Measurements from ENCODE around the gene KIF17. TPM values are rescaled to one million over a fixed set of nuclear protein-coding genes. Genes with fewer than 3 reads are reported as not detected.

The KIF17 gene
- total and polyA plus RNA-seq, 2 of the 4 experiments (the other 2 are of a cell fraction): 4.5 to 5.7 TPM

GRCh38 chr1:20719871-20720620 lies 2.2 kb upstream of the KIF17 start:
- H3K9ac ChIP-seq (ENCODE audit: low read depth, low read length): no peak overlapping the region
- no peak overlapping the region for H3K56ac ChIP-seq (ENCODE audit: extremely low read depth, insufficient read depth, low read length)
- H3K9me3 ChIP-seq (ENCODE audit: control insufficient read depth, insufficient read depth, low read length): no peaks in the 10 kb centered on the region
- no peak overlapping the region for H2AK5ac ChIP-seq (ENCODE audit: low read depth, low read length)
- H4K5ac ChIP-seq (ENCODE audit: low read depth, low read length): no peak overlapping the region
- H4K8ac ChIP-seq (ENCODE audit: low read depth in 2 of 2, low read length in 2 of 2): no peak overlapping the region
- dilution Hi-C loops (cut with HindIII; ENCODE audit: low sequenced_read_pairs, unreplicated experiment): no loop called here
- H3K4me2 ChIP-seq (ENCODE audit: low read depth, low read length): no peak overlapping the region
- H2AFZ ChIP-seq (replicated peaks; ENCODE audit: low read length, poor library complexity): no peak overlapping the region
- H2BK120ac ChIP-seq (ENCODE audit: low read depth, low read length): no peak overlapping the region
- H4K91ac ChIP-seq (ENCODE audit: insufficient read depth, low read depth, low read length): no peak overlapping the region
- H3K27ac ChIP-seq (ENCODE audit: insufficient read depth, low read length): no peak overlapping the region
- H2BK20ac ChIP-seq (ENCODE audit: low read depth, low read length): no peak overlapping the region
- no CpG with 5 or more reads among the region's 5 CpGs for WGBS, 2 experiments (ENCODE audit: extremely low coverage in 2 of 2, insufficient read length in 1 of 2)
- H2BK5ac ChIP-seq (ENCODE audit: low read depth, low read length, poor library complexity, severe bottlenecking): no peak overlapping the region
- H3K36me3 ChIP-seq (ENCODE audit: control insufficient read depth, insufficient read depth, low read length): no peaks in the 10 kb centered on the region
- peaks cover 0 to 6% of the 10 kb centered on the region in 2 experiments; a peak in 1 of 4 replicates for H3K79me1 ChIP-seq (ENCODE audit: low read depth in 1 of 2, low read length in 2 of 2)
- TF ChIP-seq CEBPB (IDR thresholded peaks at IDR 0.05; ENCODE audit: low read depth, low read length) (no peak), RCOR1 (IDR thresholded peaks at IDR 0.05; ENCODE audit: insufficient replicate concordance, low read length) (no peak), RAD21 (IDR thresholded peaks at IDR 0.05; ENCODE audit: low read length) (no peak), FOS (IDR thresholded peaks at IDR 0.05; ENCODE audit: low read depth, low read length) (no peak), SMC3 (IDR thresholded peaks at IDR 0.05; ENCODE audit: low read depth, low read length) (no peak), USF2 (IDR thresholded peaks at IDR 0.05; ENCODE audit: low read depth, low read length) (no peak)
- in situ Hi-C loops (cut with MboI; ENCODE audit: low sequenced_read_pairs): no loop called here
- H3K4ac ChIP-seq (ENCODE audit: low read depth, low read length): no peak overlapping the region
- no peaks in the 10 kb centered on the region for H3K27me3 ChIP-seq (ENCODE audit: control insufficient read depth, insufficient read depth, low read length)
- ChIA-PET POLR2A (ENCODE audit: unreplicated experiment) (no interaction called here), CTCF (no interaction called here)
- DNase-seq: no peak
- BruUV-seq (replicated peaks): no TSS peak
- no peak overlapping the region for H2AK9ac ChIP-seq (replicated peaks; ENCODE audit: low read depth, low read length, poor library complexity)
- H4K20me1 ChIP-seq (ENCODE audit: insufficient read depth, low read length): no peaks in the 10 kb centered on the region; the same call in 1 of the 2 replicates
- H2BK15ac ChIP-seq (ENCODE audit: low read depth, low read length): no peak overlapping the region
- peaks cover 10% of the 10 kb centered on the region; the same call in 1 of the 2 replicates for H3K9me1 ChIP-seq (ENCODE audit: insufficient read depth, low read length)
- H3K4me1 ChIP-seq (ENCODE audit: control insufficient read depth, insufficient read depth, low read length): peaks cover 2% of the 10 kb centered on the region; the same call in 1 of the 2 replicates
- no peak overlapping the region for H3K18ac ChIP-seq (ENCODE audit: low read depth, low read length)
- H3K23ac ChIP-seq (ENCODE audit: low read depth, low read length): no peak overlapping the region
- no peak overlapping the region for H3K4me3 ChIP-seq (ENCODE audit: insufficient read depth, low read depth, low read length)
- no peak for ATAC-seq (ENCODE audit: low read depth)
- intact Hi-C loops (cut with micrococcal nuclease): no loop called here
- no peak overlapping the region for H3K14ac ChIP-seq (replicated peaks; ENCODE audit: low read depth, low read length)

Data from IMR-90 (cell line).